ENCODE data around the gene AQP12A.

The AQP12A gene

DNA sequence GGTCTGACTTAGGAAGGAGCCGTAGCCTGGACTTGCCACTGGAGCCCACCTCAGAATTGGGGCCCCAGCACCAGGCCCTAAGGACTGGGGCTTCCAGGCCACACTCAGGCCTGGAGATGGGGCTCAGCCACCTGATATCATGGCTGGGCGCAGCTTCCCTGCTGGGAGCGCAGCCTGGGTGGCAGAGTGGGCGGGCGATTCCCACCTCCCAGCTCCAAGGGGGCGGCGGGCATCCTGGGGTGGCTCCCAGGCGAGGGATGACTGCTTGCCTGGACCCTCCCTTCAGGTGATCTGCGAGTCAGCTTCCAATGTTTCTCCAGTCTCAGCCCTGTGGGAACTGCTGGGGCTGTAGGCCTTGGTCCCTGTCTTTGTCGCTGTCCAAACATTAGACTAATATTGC is 46.3 kb upstream of the AQP12A start:
- TF ChIP-seq, protein P1, sequence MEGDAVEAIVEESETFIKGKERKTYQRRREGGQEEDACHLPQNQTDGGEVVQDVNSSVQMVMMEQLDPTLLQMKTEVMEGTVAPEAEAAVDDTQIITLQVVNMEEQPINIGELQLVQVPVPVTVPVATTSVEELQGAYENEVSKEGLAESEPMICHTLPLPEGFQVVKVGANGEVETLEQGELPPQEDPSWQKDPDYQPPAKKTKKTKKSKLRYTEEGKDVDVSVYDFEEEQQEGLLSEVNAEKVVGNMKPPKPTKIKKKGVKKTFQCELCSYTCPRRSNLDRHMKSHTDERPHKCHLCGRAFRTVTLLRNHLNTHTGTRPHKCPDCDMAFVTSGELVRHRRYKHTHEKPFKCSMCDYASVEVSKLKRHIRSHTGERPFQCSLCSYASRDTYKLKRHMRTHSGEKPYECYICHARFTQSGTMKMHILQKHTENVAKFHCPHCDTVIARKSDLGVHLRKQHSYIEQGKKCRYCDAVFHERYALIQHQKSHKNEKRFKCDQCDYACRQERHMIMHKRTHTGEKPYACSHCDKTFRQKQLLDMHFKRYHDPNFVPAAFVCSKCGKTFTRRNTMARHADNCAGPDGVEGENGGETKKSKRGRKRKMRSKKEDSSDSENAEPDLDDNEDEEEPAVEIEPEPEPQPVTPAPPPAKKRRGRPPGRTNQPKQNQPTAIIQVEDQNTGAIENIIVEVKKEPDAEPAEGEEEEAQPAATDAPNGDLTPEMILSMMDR (conservative IDR thresholded peaks at IDR 0.05; ENCODE audit: low read depth, low read length), result no peak
- no peak for DNase-seq (ENCODE audit: low read depth)

DNA sequence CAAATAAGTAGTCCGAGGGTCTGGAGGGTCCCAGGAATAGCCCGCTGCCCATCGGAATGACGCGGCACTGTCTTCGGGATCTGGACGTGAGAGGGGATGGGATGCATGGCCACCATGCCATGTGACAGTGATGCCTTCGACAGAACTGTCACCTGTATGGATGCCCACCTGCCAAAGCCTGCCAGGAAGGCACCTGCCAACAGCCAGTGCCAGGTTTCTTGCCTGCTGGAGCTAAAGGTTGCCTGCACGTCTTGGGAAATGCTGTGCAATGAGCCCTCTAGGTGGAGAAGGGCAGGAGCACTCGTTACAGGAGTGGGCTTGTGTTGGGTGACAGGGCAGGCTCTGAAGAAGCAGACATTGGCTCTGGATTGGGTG is 45.9 kb upstream of the AQP12A start:
- TF ChIP-seq, protein P1 (conservative IDR thresholded peaks at IDR 0.05; ENCODE audit: low read depth, low read length), result no peak
- H3K4me3 ChIP-seq (ENCODE audit: low read depth, low read length), result no peak overlapping the region
- DNase-seq (ENCODE audit: low read depth), result no peak

More for the DNA sequence above, 46.3 kb upstream of the AQP12A start:
- H3K4me3 ChIP-seq (ENCODE audit: low read depth, low read length), result no peak overlapping the region

DNA sequence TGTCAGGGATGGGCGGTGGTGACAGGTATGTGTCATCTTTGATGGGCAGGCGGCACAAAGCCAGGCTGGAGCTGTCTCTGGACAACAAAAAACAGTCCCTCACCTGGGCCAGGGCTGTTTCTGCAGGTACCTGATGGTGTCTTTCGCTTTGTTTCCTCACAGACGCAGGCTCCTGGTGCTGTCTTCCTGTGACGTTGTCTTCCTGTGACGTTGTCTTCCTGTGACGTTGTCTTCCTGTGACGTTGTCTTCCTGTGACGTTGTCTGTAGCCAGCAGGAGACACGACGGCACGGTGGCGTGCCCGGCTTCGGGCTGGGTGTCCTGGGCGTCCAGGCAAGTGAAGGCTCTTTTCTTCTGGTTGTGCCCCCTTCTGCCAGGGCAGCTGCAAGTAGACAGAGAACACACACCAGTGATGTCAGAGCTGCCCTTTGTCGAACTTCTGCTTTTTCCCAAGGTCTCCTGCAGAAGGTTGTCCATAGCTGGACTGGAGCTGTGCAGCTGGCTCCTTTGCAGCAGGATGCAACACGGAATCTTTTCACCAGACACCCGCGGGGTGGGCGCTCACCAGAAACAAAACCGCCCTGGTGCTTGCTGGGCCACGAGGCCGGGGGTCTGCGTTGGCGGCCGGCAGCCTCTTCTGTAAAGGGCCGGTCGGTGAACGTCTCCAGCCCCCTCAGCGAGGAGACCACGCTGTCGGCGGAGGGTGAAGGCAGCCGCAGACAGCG is 45.3 kb upstream of the AQP12A start:
- no peak overlapping the region for H3K4me3 ChIP-seq (ENCODE audit: low read depth, low read length)
- DNase-seq (ENCODE audit: low read depth), result no peak
- TF ChIP-seq, protein P1 (conservative IDR thresholded peaks at IDR 0.05; ENCODE audit: low read depth, low read length), result no peak

DNA sequence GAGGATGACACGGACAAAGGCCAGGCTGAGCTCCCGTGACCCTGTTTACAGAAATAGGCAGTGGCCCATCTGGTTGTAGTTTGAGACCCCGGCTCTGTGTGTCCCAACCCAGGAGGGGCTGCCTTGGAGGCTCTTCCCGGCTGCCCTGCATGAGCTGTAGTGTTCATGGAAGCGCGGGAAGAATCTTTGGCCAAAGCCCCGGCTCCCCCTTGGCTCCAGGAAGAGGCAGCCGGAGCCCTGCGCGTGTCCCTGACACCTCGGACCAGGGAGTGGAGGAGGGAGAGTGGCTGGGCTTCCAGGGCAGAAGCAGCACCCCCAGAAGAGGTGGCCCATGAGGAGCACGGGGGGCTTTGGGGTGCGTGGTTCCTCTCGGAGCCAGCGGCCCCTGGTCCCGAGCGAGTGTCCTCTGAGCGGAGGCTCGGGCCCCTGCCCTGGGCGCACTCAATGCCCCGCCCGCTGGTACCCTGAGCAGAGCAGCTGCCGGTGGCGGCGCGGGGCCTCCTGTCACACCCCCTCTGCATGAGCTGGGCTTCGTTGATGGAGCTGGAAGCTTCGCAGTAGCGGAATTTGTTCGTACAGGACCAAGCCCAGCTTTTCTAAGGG is 44.7 kb upstream of the AQP12A start:
- no peak for DNase-seq (ENCODE audit: low read depth)
- TF ChIP-seq, protein P1 (conservative IDR thresholded peaks at IDR 0.05; ENCODE audit: low read depth, low read length), result no peak

DNA sequence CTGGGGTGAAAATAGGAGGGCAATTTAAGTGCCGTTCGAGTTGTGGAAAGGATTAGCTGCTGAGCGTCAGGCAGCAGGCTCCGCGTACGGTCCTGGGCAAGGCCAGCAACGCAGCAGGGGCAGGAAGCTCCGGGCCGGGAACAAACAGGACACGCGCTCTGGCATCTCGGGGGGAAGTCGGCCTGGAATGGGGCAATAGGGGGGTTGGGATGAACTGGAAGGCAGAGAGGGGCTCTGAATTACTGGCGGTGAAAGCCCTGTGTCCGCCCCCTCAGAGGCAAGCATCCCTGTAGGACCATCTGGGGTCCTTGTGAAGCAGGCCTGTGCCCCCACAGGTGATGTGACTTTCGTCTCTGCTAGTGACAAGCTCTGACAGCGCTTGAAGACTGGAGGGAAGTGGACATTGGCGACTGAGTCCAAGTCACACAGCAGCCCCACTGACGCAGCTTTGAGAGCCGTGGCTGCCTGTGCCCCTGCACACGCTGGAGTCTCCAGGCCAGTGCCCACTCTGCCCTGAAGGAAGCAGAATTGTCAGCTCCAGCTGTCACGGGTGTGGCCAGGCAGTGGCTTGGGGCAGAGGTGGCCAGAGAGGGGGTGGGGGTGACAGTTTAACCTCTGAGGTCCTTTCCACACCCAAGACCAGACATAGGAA is 44.0 kb upstream of the AQP12A start:
- H3K4me3 ChIP-seq (ENCODE audit: low read depth, low read length), result no peak overlapping the region
- TF ChIP-seq, protein P1 (conservative IDR thresholded peaks at IDR 0.05; ENCODE audit: low read depth, low read length), result no peak
- no peak for DNase-seq (ENCODE audit: low read depth)

More for the DNA sequence above, 44.7 kb upstream of the AQP12A start:
- H3K4me3 ChIP-seq (ENCODE audit: low read depth, low read length), result no peak overlapping the region

DNA sequence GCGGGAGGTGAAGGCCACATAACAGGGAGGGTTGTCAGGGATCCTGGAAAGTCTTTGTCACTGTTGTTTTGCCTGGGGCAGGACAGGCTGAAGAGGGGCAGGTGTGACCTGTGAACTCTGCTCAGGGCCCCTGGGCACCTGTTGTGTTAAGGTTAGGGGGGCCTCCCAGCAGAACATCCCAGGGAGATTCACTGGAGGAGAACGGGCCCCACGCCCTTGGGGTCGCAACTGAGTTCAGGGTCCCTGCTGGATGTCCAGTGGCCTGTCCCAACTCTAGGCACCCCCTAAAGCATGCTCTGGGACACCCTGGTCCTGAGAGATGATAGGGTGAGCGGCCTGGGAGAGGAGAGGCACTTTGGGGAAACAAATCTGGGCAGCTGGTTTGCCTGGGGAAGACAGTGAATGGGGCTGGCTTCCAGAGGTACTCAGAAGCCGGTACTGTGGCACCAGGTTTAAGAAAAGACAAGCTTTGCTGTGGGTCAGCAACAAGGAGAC is 43.5 kb upstream of the AQP12A start:
- TF ChIP-seq, protein P1 (conservative IDR thresholded peaks at IDR 0.05; ENCODE audit: low read depth, low read length), result no peak
- no peak overlapping the region for H3K4me3 ChIP-seq (ENCODE audit: low read depth, low read length)
- DNase-seq (ENCODE audit: low read depth), result no peak
